Fibroblast of skin of scalp (primary cell): ENCODE measurements around the gene MED25.

ENCODE experiments used
- DNase-seq: peaks from one replicate; pipeline ENCODE4 v3.0.0-alpha.2; 2013

The MED25 gene

GRCh38 chr19:49875177-49875576 is 57.1 kb downstream of the MED25 start:
- DNase-seq, result no peak

DNA sequence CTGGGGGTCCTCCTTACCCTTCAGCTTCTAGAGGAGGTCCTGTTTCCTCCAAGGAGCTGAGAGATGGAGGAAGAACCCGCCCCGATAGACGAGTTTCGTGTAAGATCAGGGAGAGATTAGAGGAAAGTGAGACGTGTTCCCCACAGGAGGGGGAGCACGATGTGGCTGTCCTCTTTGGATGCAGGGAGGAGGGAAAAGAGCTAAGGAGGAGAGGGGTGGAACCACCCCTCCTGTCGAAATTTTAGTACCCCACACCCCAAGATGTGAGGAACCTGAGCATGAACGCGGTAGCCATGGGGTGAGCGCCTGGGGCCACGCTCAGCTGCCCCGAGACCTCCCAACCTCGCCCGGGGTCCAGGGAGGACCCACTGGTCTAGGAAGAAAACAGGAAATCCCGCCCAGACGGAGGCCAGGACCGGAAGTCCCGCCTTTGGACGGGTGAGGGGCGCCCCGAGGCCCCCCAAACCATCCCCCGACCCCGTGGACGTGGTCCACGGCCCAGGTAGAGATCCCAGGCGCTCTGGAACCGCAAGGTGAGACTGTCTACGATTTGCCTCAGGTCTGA is 57.9 kb downstream of the MED25 start:
- peak; percentile 53 for DNase-seq

- peak; percentile 99 for DNase-seq
These were observed 58.4 kb downstream of the MED25 start for GRCh38 chr19:49876422-49877019.

- peak; percentile 100 for DNase-seq
These were observed 59.2 kb downstream of the MED25 start, which contains the start of the genes AKT1S1 and TBC1D17 for GRCh38 chr19:49877020-49877878. TSS of gene AKT1S1 (minus strand) at chr19:49877355. CDS start at chr19:49873295, 4,060 bp downstream. TSS of gene TBC1D17 (plus strand) at chr19:49877702. CDS start at chr19:49877724, 22 bp downstream.

DNA sequence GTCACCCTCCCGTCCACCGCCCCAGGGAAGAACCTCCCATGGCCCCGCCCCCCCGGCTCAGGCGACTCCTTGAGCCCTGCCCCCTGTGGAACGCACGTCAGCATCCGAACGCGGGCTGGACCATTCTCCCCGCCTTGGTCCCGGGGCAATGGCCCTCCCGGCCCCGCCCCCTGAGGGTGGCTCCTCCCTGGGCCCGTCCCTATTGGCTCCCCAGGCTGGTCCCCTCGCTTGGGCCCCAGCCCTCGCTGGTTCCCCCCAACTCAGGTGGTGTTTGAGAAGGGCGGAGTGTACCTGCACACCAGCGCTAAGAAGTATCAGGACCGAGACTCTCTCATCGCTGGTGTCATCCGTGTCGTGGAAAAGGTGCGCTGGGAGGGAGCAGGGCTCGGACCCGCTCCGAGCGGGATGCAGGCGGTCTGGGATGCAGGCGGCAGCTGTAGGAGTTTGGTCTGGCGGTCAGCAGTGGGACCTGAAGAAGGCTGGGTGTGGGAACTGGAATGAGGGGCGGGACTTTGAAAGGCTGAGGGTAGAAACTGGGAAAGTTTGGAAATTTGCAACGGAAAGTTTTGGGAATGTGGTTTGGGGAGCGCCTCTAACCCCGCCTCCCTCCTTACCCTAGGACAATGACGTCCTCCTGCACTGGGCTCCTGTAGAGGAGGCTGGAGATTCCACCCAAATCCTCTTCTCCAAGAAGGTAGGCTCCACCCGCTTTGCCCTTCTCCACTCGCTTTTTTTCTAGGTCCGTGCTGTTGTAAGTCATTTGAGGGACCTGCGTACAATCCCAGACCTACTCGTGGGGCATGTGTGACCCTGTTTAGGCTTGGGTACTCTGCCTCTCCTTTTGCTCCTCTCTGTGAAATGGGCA is 60.0 kb downstream of the MED25 start:
- DNase-seq, result peak; percentile 98

DNA sequence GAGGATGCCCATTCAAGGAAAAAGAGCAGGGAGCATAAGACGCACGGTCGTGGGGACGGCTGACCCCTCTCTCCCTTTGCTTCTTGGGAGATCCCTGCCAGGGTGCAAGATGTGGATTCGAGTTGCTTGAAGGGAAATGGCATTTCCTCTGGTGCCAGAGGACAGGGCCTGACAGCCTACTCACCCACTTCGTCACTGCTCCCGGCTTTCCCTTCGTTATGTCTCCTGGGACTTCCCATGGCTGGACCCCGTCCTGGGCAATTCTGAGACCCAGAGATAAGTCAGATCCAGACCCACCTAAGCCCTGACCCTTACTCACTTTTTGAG is 60.6 kb downstream of the MED25 start:
- no peak for DNase-seq

- DNase-seq, result no peak
These were observed 61.3 kb downstream of the MED25 start for GRCh38 chr19:49879243-49879963.

GRCh38 chr19:49880162-49880869 is 62.2 kb downstream of the MED25 start:
- DNase-seq, result no peak

DNA sequence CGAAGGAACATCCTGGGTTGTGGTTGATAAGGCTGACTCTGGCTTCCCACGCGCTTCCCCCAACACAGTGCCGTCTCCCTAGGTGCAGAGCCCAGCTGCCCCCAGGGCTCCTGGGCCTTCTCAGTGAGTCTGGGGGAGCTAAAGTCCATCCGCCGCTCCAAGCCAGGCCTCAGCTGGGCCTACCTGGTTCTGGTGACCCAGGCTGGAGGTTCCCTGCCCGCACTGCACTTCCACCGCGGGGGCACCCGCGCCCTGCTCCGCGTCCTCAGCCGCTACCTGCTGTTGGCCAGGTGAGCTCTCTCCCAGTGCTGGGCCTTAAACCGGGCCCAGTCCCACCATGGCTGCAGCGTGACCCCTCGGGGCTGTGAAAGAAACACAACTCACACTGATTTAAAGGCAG is 63.1 kb downstream of the MED25 start:
- no peak for DNase-seq

- DNase-seq, result no peak
These were observed 63.7 kb downstream of the MED25 start for GRCh38 chr19:49881672-49882394.

GRCh38 chr19:49882643-49883042 is 64.6 kb downstream of the MED25 start:
- no peak for DNase-seq

GRCh38 chr19:49883094-49883493 is 65.0 kb downstream of the MED25 start:
- no peak for DNase-seq

DNA sequence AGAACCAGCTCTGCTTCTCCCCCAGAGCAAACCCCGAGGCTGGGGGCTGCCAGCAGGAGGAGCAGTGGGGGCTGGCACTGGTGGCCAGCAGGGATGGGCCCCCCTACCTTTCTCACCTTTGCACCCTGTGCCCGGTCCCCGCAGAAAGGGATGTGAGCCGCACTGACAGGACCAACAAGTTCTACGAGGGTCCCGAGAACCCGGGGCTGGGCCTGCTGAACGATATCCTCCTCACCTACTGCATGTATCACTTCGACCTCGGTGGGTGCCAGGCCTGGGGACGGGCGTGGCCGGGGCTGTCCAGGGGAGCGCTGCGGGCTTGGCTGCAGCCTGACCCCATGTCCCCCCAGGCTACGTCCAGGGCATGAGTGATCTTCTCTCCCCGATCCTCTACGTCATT is 66.0 kb downstream of the MED25 start:
- no peak for DNase-seq

DNA sequence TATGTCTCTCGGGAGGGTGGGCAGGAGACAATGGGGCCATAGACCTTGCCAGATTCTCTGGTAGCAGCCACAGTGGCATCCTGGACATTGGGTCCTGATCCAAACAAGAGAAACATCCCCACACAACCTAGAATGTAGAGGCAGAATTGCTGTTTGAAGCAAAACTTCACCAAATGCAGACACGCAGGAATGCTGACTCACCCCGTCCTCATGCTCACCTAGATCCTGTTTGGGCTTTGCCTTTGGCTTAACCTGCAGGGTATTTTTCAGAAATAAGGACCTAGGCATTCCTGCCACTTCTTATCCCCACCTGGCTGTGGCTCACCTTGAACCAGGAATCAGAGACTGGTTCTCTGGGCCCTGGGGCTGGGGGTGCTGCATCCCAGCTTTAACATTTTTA is 66.7 kb downstream of the MED25 start:
- DNase-seq, result no peak
